SJCRH30 (cell line): Measurements from ENCODE around the gene ATP8B3. TPM values are rescaled to one million over a fixed set of nuclear protein-coding genes. Genes with fewer than 3 reads are reported as not detected.
A peak's percentile ranks its signal among the peaks of the same experiment; 100 is the strongest.
"Not testable (repeated sequence)": the region's sequence is repeated elsewhere in the genome, so short reads cannot be mapped to it uniquely, and the experiment has no call there.

Source experiments
- DNase-seq, 2 experiments: peaks; one replicate each; pipeline ENCODE4 v3.0.0-alpha.2; 2015 to 2020
- H3K27ac ChIP-seq: fragments of 250-450 bp; sonication (Bioruptor Pico); 2 replicates; pipeline ENCODE4 v1.5.1; 2020; ENCODE audit warnings: mild to moderate bottlenecking, moderate library complexity
- H3K27me3 ChIP-seq: fragments of 250-450 bp; sonication (Bioruptor Pico); 2 replicates; pipeline ENCODE4 v1.5.1; 2020; ENCODE audit warnings: mild to moderate bottlenecking, moderate library complexity
- H3K36me3 ChIP-seq: fragments of 250-450 bp; sonication (Bioruptor Pico); 2 replicates; pipeline ENCODE4 v1.5.1; 2020; ENCODE audit warnings: mild to moderate bottlenecking, moderate library complexity
- H3K4me1 ChIP-seq: fragments of 250-450 bp; sonication (Bioruptor Pico); 2 replicates; pipeline ENCODE4 v1.5.1; 2020; ENCODE audit warnings: mild to moderate bottlenecking, moderate library complexity
- H3K4me3 ChIP-seq: fragments of 250-450 bp; sonication (Bioruptor Pico); 2 replicates; pipeline ENCODE4 v1.5.1; 2020; ENCODE audit warnings: mild to moderate bottlenecking, moderate library complexity
- H3K9me3 ChIP-seq: fragments of 250-450 bp; sonication (Bioruptor Pico); replicated peaks from 2 replicates; pipeline ENCODE4 v1.5.1; 2020; ENCODE audit warnings: mild to moderate bottlenecking, moderate library complexity
- total RNA-seq: library from RNA; depleted of rRNA; stranded (reverse); fragments of >200 nt; shearing (Covaris generic); gene quantifications from 2 replicates; pipeline ENCODE4 v1.2.3, GENCODE V29; 2014

ATP8B3 gene
- total RNA-seq, 1 experiment from 2014 or later: 0.08 TPM

- Histone ChIP-seq H3K4me3 (no peak overlapping the region), H3K27ac (no peak overlapping the region), H3K4me1 (no peaks in the 10 kb centered on the region; the same call in 1 of the 2 replicates), H3K9me3 (no peaks in the 10 kb centered on the region; the same call in 1 of the 2 replicates), H3K36me3 (no peaks in the 10 kb centered on the region), H3K27me3 (peaks cover 20% of the 10 kb centered on the region)
- DNase-seq: no peak
Measured at GRCh38 chr19:1768918-1769644, 43.0 kb downstream of the ATP8B3 start.

- peak; percentile 37 to 43 for DNase-seq
- no peaks in the 10 kb centered on the region; the same call in 1 of the 2 replicates for H3K9me3 ChIP-seq
- peaks cover 20% of the 10 kb centered on the region for H3K27me3 ChIP-seq
- no peaks in the 10 kb centered on the region for H3K36me3 ChIP-seq
- H3K27ac ChIP-seq: no peak overlapping the region
- no peaks in the 10 kb centered on the region for H3K4me1 ChIP-seq
- no peak overlapping the region for H3K4me3 ChIP-seq
Measured at GRCh38 chr19:1768248-1768647, 43.8 kb downstream of the ATP8B3 start.

- Histone ChIP-seq H3K27me3 (peaks cover 20% of the 10 kb centered on the region), H3K36me3 (no peaks in the 10 kb centered on the region), H3K27ac (no peak overlapping the region), H3K4me1 (no peaks in the 10 kb centered on the region), H3K9me3 (no peaks in the 10 kb centered on the region; the same call in 1 of the 2 replicates), H3K4me3 (no peak overlapping the region)
- DNase-seq: peak; percentile 59 to 69
Measured at GRCh38 chr19:1767464-1767933, 44.6 kb downstream of the ATP8B3 start.

- Histone ChIP-seq H3K36me3 (no peaks in the 10 kb centered on the region), H3K4me3 (no peak overlapping the region), H3K27ac (no peak overlapping the region), H3K4me1 (no peaks in the 10 kb centered on the region), H3K9me3 (no peaks in the 10 kb centered on the region; the same call in 1 of the 2 replicates), H3K27me3 (peaks cover 20% of the 10 kb centered on the region)
- no peak for DNase-seq
Measured at GRCh38 chr19:1766800-1767352, 45.2 kb downstream of the ATP8B3 start.

GRCh38 chr19:1765904-1766799 lies 45.9 kb downstream of the ATP8B3 start:
- Histone ChIP-seq H3K36me3 (no peaks in the 10 kb centered on the region), H3K4me3 (no peak overlapping the region), H3K9me3 (no peaks in the 10 kb centered on the region; the same call in 1 of the 2 replicates), H3K4me1 (no peaks in the 10 kb centered on the region), H3K27ac (no peak overlapping the region), H3K27me3 (peaks cover 27% of the 10 kb centered on the region)
- peak in 1 of 2 experiments; percentile 40 for DNase-seq

GRCh38 chr19:1765232-1765903 lies 46.7 kb downstream of the ATP8B3 start:
- H3K27ac ChIP-seq: no peak overlapping the region
- DNase-seq: peak in 1 of 2 experiments; percentile 42
- no peaks in the 10 kb centered on the region for H3K4me1 ChIP-seq
- H3K4me3 ChIP-seq: no peak overlapping the region
- no peaks in the 10 kb centered on the region for H3K9me3 ChIP-seq
- H3K27me3 ChIP-seq: peaks cover 31% of the 10 kb centered on the region
- no peaks in the 10 kb centered on the region for H3K36me3 ChIP-seq

- no peak for DNase-seq
- Histone ChIP-seq H3K4me3 (no peak overlapping the region), H3K27me3 (peaks cover 36% of the 10 kb centered on the region), H3K4me1 (no peaks in the 10 kb centered on the region), H3K27ac (no peak overlapping the region), H3K36me3 (no peaks in the 10 kb centered on the region), H3K9me3 (no peaks in the 10 kb centered on the region)
Measured at GRCh38 chr19:1764729-1765128, 47.3 kb downstream of the ATP8B3 start.

GRCh38 chr19:1763648-1764639 lies 48.1 kb downstream of the ATP8B3 start:
- peaks cover 36% of the 10 kb centered on the region for H3K27me3 ChIP-seq
- no peak overlapping the region for H3K4me3 ChIP-seq
- H3K4me1 ChIP-seq: no peaks in the 10 kb centered on the region
- H3K36me3 ChIP-seq: no peaks in the 10 kb centered on the region
- no peak for DNase-seq
- H3K9me3 ChIP-seq: no peaks in the 10 kb centered on the region
- H3K27ac ChIP-seq: no peak overlapping the region

GRCh38 chr19:1762243-1763117 lies 49.6 kb downstream of the ATP8B3 start:
- H3K4me1 ChIP-seq: no peaks in the 10 kb centered on the region
- H3K27ac ChIP-seq: no peak overlapping the region
- peaks cover 36% of the 10 kb centered on the region for H3K27me3 ChIP-seq
- H3K36me3 ChIP-seq: no peaks in the 10 kb centered on the region
- H3K9me3 ChIP-seq: no peaks in the 10 kb centered on the region
- no peak for DNase-seq
- H3K4me3 ChIP-seq: no peak overlapping the region

- Histone ChIP-seq H3K4me1 (no peaks in the 10 kb centered on the region), H3K9me3 (no peaks in the 10 kb centered on the region), H3K27me3 (peaks cover 34% of the 10 kb centered on the region), H3K36me3 (no peaks in the 10 kb centered on the region), H3K4me3 (no peak overlapping the region), H3K27ac (no peak overlapping the region)
- DNase-seq: no peak
Measured at GRCh38 chr19:1761528-1762242, 50.4 kb downstream of the ATP8B3 start.

- H3K36me3 ChIP-seq, DNase-seq, H3K27ac ChIP-seq, H3K9me3 ChIP-seq, H3K4me3 ChIP-seq, H3K4me1 ChIP-seq: not testable (repeated sequence)
- peaks cover 30% of the 10 kb centered on the region; the same call in 1 of the 2 replicates for H3K27me3 ChIP-seq
Measured at GRCh38 chr19:1760786-1761527, 51.1 kb downstream of the ATP8B3 start.

- peaks cover 26% of the 10 kb centered on the region; the same call in 1 of the 2 replicates for H3K27me3 ChIP-seq
- no peaks in the 10 kb centered on the region for H3K4me1 ChIP-seq
- H3K4me3 ChIP-seq: no peak overlapping the region
- H3K9me3 ChIP-seq: no peaks in the 10 kb centered on the region
- no peaks in the 10 kb centered on the region for H3K36me3 ChIP-seq
- H3K27ac ChIP-seq: no peak overlapping the region
- no peak for DNase-seq
Measured at GRCh38 chr19:1760020-1760419, 52.1 kb downstream of the ATP8B3 start.
